Effector memory CD8-positive, alpha-beta T cell (primary cell): ENCODE data around the gene NR1I2.

Experiments used
- ATAC-seq: fragments of 150-1000 bp; cut with Tn5 transposase; replicated peaks from 2 replicates; pipeline ENCODE4 v1.10.0; 2021; ENCODE audit warnings: mild to moderate bottlenecking, moderate library complexity
- DNase-seq, 3 experiments: peaks; one replicate each; pipeline ENCODE4 v3.0.0; 2021
- H3K27ac Mint-ChIP-seq, 2 donors: one replicate each; pipeline ENCODE4 v1.8.0; 2022; ENCODE audit warnings: mild to moderate bottlenecking in 2 of 2, mixed read lengths in 2 of 2, moderate library complexity in 2 of 2
- H3K27me3 Mint-ChIP-seq, 2 donors: one replicate each; pipeline ENCODE4 v1.8.0; 2022; ENCODE audit warnings: mixed read lengths in 2 of 2
- H3K36me3 Mint-ChIP-seq: one replicate; pipeline ENCODE4 v1.8.0; 2022; ENCODE audit warnings: mild to moderate bottlenecking, moderate library complexity, mixed read lengths; ENCODE audit not compliant: insufficient read depth
- H3K4me1 Mint-ChIP-seq, 2 donors: one replicate each; pipeline ENCODE4 v1.8.0; 2022; ENCODE audit warnings: low read depth in 2 of 2, mixed read lengths in 2 of 2
- H3K4me3 Mint-ChIP-seq, 2 donors: one replicate each; pipeline ENCODE4 v1.8.0; 2022; ENCODE audit warnings: mild to moderate bottlenecking in 2 of 2, mixed read lengths in 2 of 2, moderate library complexity in 2 of 2
- H3K9me3 Mint-ChIP-seq, 2 donors: one replicate each; pipeline ENCODE4 v1.8.0; 2022; ENCODE audit warnings: mixed read lengths in 2 of 2
- total RNA-seq, 9 experiments: gene quantifications; one replicate each; lab custom pipeline; 2026; lab: John Stamatoyannopoulos, UW

Gene NR1I2
- 0 to 0.63 (median 0.26) reads per million in 9 experiments for total RNA-seq

DNA sequence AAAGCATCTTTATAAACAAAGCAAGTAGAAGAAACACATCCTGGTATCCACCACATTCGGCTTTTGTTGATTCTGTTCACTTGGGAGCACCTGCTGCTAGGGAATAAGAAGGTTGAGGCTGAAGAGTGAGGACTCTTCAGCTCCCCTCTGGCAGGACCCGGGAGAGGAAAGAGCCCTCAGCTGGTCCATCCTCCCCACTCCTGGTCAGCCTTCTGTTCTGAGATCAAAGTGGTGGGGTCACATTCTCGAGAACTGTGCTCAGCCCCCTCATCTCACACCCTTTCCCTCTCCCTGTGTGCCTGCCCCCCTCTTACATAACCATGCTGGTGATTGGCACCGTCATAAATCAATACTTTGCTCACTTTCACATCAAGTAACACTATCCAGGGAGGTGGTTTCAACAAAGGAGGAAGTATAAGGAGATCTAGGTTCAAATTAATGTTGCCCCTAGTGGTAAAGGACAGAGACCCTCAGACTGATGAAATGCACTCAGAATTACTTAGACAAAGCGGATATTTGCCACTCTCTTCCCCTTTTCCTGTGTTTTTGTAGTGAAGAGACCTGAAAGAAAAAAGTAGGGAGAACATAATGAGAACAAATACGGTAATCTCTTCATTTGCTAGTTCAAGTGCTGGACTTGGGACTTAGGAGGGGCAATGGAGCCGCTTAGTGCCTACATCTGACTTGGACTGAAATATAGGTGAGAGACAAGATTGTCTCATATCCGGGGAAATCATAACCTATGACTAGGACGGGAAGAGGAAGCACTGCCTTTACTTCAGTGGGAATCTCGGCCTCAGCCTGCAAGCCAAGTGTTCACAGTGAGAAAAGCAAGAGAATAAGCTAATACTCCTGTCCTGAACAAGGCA lies at the start of gene NR1I2:
Gene NR1I2 (plus strand): TSS at position 772 of the 869 bp plus-strand sequence.
- no peak within 1 kb of the TSS for H3K27ac Mint-ChIP-seq
- no peak within 1 kb of the TSS for H3K4me3 Mint-ChIP-seq
- H3K9me3 Mint-ChIP-seq: peaks cover 0 to under 1% of the 10 kb centered on the region in 2 donors
- DNase-seq (no peak), ATAC-seq (no peak)
- no peaks in the 10 kb centered on the region for H3K27me3 Mint-ChIP-seq
- H3K36me3 Mint-ChIP-seq: no peaks in the 10 kb centered on the region
- no peaks in the 10 kb centered on the region for H3K4me1 Mint-ChIP-seq

DNA sequence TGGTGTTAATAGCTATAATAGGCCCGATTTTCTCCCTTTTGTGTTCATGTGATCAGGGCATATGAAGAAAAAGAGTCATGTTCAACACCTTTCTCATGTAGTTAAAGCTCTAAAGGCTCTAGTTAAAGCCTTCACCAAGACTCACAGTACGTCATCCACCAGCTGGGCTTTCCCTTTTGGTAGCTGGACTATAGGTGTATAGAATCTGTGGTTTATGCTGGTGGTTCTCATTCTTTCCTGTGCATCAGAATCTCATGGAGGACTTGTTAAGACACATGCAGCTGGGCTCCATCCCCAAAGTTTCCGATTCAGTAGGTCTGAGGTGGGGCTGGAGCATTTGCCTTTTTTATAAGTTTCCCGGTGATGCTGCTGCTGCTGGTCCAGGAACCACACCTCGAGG lies 48.1 kb upstream of the NR1I2 start:
- no peaks in the 10 kb centered on the region for H3K4me1 Mint-ChIP-seq
- H3K27me3 Mint-ChIP-seq: peaks cover 0 to 3% of the 10 kb centered on the region in 2 donors
- DNase-seq (no peak), ATAC-seq (no peak)
- no peaks in the 10 kb centered on the region for H3K9me3 Mint-ChIP-seq
- H3K27ac Mint-ChIP-seq: no peak overlapping the region
- no peak overlapping the region for H3K4me3 Mint-ChIP-seq
- no peaks in the 10 kb centered on the region for H3K36me3 Mint-ChIP-seq

DNA sequence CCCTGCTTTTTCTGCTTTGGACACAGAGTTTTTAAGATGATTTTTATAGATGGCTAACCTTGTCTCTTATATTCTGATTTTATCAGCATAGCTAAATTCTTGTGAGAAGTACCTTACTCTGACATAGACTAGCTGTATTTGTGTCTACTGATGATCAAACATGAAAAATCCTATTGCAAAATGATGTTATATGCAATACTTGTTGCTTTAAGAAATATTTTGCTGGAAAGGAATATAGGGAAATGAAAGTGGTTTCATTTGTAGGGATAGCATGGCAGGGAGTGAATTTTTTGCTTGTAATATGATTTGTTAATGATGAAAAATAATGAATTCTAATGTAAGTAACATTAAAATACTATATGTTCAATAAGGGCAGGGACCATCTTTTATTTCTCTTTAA lies 43.2 kb upstream of the NR1I2 start:
- Mint-ChIP-seq H3K4me3 (no peak overlapping the region), H3K36me3 (no peaks in the 10 kb centered on the region), H3K27ac (no peak overlapping the region), H3K9me3 (no peaks in the 10 kb centered on the region), H3K27me3 (peaks cover 23 to 40% of the 10 kb centered on the region in 2 donors), H3K4me1 (no peaks in the 10 kb centered on the region)
- no peak for DNase-seq
- ATAC-seq: no peak

DNA sequence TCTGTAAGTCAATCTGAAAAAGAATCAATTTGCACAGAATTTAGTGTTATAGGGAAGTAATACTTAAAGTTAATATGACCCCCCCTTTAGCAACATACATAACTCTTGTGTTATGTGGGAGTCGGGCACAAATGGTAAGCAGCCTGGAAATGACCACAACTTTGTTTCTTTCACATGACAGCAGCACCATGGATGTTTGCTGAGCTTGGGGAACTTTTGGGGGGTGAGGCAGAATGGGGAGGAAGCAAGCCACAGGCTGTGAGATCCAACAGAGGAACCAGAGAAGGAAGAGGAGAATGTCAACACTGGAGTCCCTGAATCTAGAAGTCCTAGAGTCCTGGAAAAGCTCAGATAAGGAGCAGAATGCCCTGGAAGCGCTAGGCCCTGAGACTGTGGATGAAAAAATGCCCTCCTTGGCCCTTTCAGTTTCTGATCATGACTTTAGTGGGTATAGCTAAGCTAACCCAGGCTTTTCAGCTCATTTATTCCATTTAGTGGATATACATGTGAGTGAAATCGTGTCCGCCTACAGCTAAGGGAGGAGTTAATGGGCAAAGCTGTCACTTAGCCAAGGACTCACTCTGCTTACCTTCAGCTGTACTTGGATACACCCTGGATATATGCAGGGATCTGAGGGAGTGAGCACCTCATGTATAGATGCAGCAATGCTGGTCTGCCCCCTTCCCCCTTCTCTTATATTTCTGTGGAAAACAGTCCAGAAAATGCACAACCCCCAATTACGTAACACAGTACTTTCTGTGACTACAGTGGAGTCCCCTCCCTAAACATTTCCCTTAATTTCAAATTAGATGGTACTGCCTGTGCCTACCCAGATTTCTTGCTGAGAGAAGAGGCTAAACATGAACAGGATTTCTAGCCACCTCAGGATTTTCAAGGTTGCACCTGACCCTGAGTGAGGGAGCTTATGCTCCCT lies 40.0 kb upstream of the NR1I2 start:
- Mint-ChIP-seq H3K27ac (no peak overlapping the region), H3K4me1 (no peaks in the 10 kb centered on the region), H3K4me3 (no peak overlapping the region), H3K36me3 (no peaks in the 10 kb centered on the region), H3K9me3 (no peaks in the 10 kb centered on the region), H3K27me3 (peaks cover 38 to 53% of the 10 kb centered on the region in 2 donors)
- no peak for DNase-seq
- no peak for ATAC-seq

DNA sequence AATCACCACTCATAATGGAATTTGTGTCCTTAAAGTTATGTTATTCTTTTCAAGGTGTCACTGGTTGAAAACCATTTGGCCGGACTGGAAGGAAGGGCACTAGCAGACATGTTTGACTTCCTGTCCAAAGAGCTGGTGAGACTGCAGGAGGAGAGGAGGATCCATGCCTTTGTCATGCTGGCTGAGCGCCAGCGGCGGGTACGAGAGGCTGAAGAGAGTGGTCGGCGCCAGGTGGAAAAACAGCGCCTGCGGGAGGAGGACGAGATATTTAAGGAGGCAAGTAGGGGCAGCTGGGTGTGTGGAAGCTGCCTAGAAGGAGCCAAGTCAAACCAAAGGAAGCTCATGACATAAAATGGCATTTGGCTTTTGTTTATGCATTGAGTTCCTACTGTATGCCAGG lies 38.0 kb upstream of the NR1I2 start:
- H3K27me3 Mint-ChIP-seq: peaks cover 38 to 53% of the 10 kb centered on the region in 2 donors
- no peak overlapping the region for H3K4me3 Mint-ChIP-seq
- no peak overlapping the region for H3K27ac Mint-ChIP-seq
- no peaks in the 10 kb centered on the region for H3K36me3 Mint-ChIP-seq
- no peaks in the 10 kb centered on the region for H3K9me3 Mint-ChIP-seq
- no peak for ATAC-seq
- DNase-seq: no peak
- H3K4me1 Mint-ChIP-seq: no peaks in the 10 kb centered on the region

DNA sequence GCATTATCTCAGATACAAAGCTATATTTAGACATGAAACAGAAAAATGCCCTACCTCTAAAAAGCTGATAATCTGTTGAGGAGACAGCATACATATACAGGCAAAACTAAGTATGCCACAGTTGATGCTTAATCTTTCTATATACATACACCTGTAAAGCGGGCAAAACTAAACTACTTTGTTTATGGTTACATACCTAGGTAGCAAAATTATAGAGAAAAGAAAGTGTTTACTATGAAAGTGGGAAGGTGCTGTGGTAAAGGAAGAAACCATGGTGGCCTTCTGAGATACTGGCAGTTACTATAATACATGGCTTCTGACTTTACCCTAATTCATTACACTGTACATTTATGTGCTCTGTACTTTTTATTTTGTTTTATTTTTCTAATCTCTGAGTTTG lies 36.0 kb upstream of the NR1I2 start:
- Mint-ChIP-seq H3K36me3 (no peaks in the 10 kb centered on the region), H3K4me3 (no peak overlapping the region), H3K27me3 (peaks cover 35 to 44% of the 10 kb centered on the region in 2 donors), H3K9me3 (peaks cover 0 to 1% of the 10 kb centered on the region in 2 donors), H3K4me1 (no peaks in the 10 kb centered on the region), H3K27ac (no peak overlapping the region)
- DNase-seq: no peak
- no peak for ATAC-seq

DNA sequence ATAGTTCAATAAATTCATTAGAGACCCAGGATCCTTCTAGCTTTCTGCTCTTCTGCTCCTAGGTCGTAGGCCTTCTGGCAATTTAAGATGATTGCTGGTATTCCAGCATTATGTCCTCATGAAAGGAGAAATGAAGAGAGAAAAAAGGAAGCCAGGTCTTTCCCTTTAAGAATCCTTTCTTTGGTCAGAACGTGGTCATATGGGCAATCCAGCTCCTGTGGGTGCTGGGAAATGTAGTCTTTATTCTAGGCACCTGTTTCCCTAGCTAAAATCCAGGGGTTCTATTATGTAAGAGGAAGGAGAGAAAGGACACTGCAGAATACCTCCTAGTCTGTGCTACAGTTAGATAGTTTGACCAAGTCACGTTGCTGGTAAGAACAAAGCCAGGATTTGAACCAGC lies 35.5 kb upstream of the NR1I2 start:
- peaks cover 36 to 39% of the 10 kb centered on the region in 2 donors for H3K27me3 Mint-ChIP-seq
- H3K36me3 Mint-ChIP-seq: no peaks in the 10 kb centered on the region
- no peak overlapping the region for H3K27ac Mint-ChIP-seq
- no peaks in the 10 kb centered on the region for H3K4me1 Mint-ChIP-seq
- H3K9me3 Mint-ChIP-seq: peaks cover 0 to 1% of the 10 kb centered on the region in 2 donors
- no peak overlapping the region for H3K4me3 Mint-ChIP-seq
- no peak for DNase-seq
- no peak for ATAC-seq

DNA sequence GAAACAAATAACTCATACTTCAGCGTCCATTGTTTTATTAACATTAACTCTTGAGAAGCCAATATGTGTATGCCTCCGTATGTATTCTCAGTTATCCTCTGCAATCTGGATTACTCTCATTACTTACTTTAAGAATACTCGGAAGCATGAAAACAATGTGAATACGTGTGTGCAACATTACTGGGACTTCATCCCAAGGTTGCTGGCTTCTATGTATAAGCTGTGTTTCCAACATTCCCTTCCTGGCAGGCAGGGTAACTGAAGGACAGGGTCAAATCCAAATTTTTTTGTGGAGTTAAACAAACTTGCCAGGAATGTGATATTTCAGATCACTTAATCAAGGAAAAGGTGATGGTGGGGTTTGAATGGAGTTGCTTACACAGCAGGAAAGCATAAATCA lies 34.5 kb upstream of the NR1I2 start:
- Mint-ChIP-seq H3K9me3 (peaks cover 0 to 1% of the 10 kb centered on the region in 2 donors), H3K4me1 (no peaks in the 10 kb centered on the region), H3K36me3 (no peaks in the 10 kb centered on the region), H3K27ac (no peak overlapping the region), H3K4me3 (no peak overlapping the region), H3K27me3 (peaks cover 30 to 31% of the 10 kb centered on the region in 2 donors)
- ATAC-seq (no peak), DNase-seq (no peak)

DNA sequence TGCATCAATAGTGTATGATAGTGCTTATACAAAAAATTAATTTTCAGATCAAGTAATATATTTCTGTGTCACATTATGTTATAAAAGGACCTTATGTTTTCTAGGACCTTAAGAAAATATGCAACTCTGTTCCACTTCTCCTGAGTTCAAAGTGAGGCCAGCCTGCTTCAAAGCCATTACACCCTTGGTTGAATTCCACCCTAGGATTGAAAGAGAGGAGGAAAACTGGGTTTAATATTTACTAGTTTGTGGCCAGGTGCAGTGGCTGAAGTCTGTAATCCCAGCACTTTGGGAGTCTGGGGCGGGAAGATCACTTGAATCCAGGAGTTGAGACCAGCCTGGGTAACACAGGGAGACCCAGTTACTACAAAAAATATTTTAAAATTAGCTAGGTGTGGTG lies 32.9 kb upstream of the NR1I2 start:
- no peak for ATAC-seq
- Mint-ChIP-seq H3K9me3 (peaks cover 0 to 1% of the 10 kb centered on the region in 2 donors), H3K4me3 (no peak overlapping the region), H3K27me3 (peaks cover 25 to 30% of the 10 kb centered on the region in 2 donors), H3K36me3 (no peaks in the 10 kb centered on the region), H3K4me1 (no peaks in the 10 kb centered on the region), H3K27ac (no peak overlapping the region)
- no peak for DNase-seq

DNA sequence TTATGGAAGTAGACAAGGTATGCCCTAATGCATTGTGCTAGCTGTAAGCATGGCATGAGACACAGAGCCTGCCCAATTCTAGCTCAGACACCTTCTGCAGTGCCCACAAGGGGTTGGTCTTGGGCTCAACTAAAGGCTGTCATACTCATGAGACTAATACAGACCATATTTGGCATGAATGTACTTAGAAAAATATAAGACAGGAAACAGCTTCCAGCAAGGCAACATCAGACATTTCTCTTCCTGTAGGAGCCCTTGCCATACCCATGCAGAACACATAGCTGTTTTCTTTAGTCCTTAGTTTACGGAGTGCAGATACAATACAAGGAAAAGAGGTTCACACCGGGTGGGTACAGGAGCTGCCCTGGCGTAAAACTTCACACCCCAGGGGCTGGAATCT lies 30.5 kb upstream of the NR1I2 start:
- DNase-seq: no peak
- ATAC-seq: no peak
- H3K36me3 Mint-ChIP-seq: no peaks in the 10 kb centered on the region
- H3K9me3 Mint-ChIP-seq: peaks cover 0 to 1% of the 10 kb centered on the region in 2 donors
- no peaks in the 10 kb centered on the region for H3K4me1 Mint-ChIP-seq
- peaks cover 29 to 35% of the 10 kb centered on the region in 2 donors for H3K27me3 Mint-ChIP-seq
- no peak overlapping the region for H3K27ac Mint-ChIP-seq
- no peak overlapping the region for H3K4me3 Mint-ChIP-seq

DNA sequence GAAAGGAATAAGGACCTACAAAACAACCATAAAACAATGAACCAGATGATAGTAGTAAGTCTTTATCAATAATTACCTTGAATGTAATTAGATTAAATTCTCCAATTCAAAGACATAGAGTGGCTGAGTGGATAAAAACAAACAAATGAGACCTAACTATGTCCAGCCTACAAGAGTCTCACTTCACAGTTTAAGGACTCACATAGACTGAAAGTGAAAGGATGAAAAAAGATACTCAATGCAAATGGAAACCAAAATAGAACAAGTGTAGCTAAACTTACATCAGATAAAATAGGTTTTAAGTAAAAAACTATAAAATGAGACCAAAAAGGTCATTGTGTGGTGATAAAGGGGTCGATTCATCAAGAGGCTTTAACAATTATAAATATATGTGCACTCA lies 21.9 kb upstream of the NR1I2 start:
- DNase-seq (no peak), ATAC-seq (no peak)
- Mint-ChIP-seq H3K4me3 (no peak overlapping the region), H3K36me3 (no peaks in the 10 kb centered on the region), H3K27ac (no peak overlapping the region), H3K9me3 (peaks cover 0 to 9% of the 10 kb centered on the region in 2 donors), H3K4me1 (no peaks in the 10 kb centered on the region), H3K27me3 (peaks cover 37 to 61% of the 10 kb centered on the region in 2 donors)

DNA sequence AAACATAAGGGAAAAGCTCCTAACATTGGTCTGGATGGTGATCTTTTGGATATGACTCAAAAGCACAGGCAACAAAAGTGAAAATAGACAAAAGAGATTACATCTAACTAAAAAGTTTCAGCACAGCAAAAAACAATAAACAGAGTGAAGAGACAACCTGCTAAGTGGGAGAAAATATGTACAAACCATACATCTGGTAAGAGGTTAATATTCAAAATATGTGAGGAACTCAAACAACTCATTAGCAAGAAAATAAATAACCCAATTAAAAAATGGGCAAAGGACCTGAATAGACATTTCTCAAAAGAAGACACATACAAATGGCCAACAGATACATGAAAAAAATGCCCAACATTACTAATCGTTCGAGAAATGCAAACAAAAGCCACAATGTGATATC lies 19.0 kb upstream of the NR1I2 start:
- no peaks in the 10 kb centered on the region for H3K36me3 Mint-ChIP-seq
- H3K9me3 Mint-ChIP-seq: peaks cover 0 to 9% of the 10 kb centered on the region in 2 donors
- no peak overlapping the region for H3K4me3 Mint-ChIP-seq
- no peaks in the 10 kb centered on the region for H3K4me1 Mint-ChIP-seq
- ATAC-seq: no peak
- peaks cover 55 to 58% of the 10 kb centered on the region in 2 donors for H3K27me3 Mint-ChIP-seq
- H3K27ac Mint-ChIP-seq: no peak overlapping the region
- DNase-seq: no peak

DNA sequence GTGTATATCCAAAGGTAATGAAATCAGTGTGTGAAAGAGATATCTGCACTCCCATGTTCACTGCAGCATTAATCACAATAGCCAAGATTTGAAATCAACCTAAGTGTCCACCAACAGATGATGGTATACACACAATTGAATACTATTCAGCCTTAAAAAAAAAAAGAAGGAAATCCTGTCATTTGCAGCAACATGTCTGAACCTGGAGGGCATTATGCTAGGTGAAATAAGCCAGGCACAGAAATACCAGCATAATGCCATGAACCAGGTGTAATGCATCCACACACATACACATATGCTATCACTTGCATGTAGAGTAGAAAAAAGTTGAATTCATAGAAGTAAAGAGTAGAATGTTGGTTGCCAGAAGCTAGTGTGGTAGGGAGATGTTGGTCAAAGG lies 18.4 kb upstream of the NR1I2 start:
- Mint-ChIP-seq H3K36me3 (no peaks in the 10 kb centered on the region), H3K4me3 (no peak overlapping the region), H3K9me3 (peaks cover 0 to 9% of the 10 kb centered on the region in 2 donors), H3K27ac (no peak overlapping the region), H3K4me1 (no peaks in the 10 kb centered on the region), H3K27me3 (peaks cover 59 to 60% of the 10 kb centered on the region in 2 donors)
- DNase-seq: no peak
- no peak for ATAC-seq
